ENCODE measurements around the gene STUB1.

DNA sequence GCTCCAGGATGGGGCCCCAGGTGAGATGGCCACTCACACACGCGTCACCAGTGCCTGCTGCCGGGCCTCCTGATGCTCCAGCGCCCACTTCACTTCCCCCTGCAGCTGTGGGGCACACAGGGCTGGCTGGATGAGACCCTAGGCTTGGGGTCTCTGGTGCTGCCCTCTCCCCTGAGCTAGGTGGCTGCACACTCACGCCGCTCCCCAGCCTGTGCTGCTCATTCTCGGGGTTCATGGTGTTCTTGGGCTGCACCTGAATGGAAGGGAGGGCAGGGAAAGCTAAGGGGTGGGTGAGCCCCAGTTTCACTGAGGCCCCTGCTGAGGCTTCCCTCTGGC, 44.8 kb downstream of the STUB1 start:
- TF ChIP-seq, protein P1, sequence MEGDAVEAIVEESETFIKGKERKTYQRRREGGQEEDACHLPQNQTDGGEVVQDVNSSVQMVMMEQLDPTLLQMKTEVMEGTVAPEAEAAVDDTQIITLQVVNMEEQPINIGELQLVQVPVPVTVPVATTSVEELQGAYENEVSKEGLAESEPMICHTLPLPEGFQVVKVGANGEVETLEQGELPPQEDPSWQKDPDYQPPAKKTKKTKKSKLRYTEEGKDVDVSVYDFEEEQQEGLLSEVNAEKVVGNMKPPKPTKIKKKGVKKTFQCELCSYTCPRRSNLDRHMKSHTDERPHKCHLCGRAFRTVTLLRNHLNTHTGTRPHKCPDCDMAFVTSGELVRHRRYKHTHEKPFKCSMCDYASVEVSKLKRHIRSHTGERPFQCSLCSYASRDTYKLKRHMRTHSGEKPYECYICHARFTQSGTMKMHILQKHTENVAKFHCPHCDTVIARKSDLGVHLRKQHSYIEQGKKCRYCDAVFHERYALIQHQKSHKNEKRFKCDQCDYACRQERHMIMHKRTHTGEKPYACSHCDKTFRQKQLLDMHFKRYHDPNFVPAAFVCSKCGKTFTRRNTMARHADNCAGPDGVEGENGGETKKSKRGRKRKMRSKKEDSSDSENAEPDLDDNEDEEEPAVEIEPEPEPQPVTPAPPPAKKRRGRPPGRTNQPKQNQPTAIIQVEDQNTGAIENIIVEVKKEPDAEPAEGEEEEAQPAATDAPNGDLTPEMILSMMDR (IDR thresholded peaks at IDR 0.05; ENCODE audit: extremely low read depth in 1 of 2, insufficient read depth in 1 of 2, low read depth in 1 of 2, low read length in 2 of 2) = no peak
- TF ChIP-seq POLR2A (IDR thresholded peaks at IDR 0.05; ENCODE audit: low read depth, low read length) = no peak

Data from endothelial cell of umbilical vein (primary cell).